Glutamatergic neuron (in vitro differentiated cells): ENCODE measurements around the gene ADCY4. TPM values are rescaled to one million over a fixed set of nuclear protein-coding genes. Genes with fewer than 3 reads are reported as not detected.

Experiments used
- DNase-seq: peaks from one replicate; pipeline ENCODE4 v3.0.0; 2022
- H3K27ac Mint-ChIP-seq: one replicate; pipeline ENCODE4 v1.8.0; 2020; ENCODE audit warnings: mild to moderate bottlenecking, mixed read lengths, inconsistent platforms; ENCODE audit not compliant: unreplicated experiment
- H3K27me3 Mint-ChIP-seq: one replicate; pipeline ENCODE4 v1.8.0; 2020; ENCODE audit warnings: mild to moderate bottlenecking, moderate library complexity, mixed read lengths, inconsistent platforms; ENCODE audit not compliant: unreplicated experiment
- H3K36me3 Mint-ChIP-seq: one replicate; pipeline ENCODE4 v1.8.0; 2020; ENCODE audit warnings: mild to moderate bottlenecking, mixed read lengths, inconsistent platforms; ENCODE audit not compliant: unreplicated experiment
- H3K4me1 Mint-ChIP-seq: one replicate; pipeline ENCODE4 v1.8.0; 2020; ENCODE audit warnings: mild to moderate bottlenecking, low read depth, mixed read lengths, inconsistent platforms; ENCODE audit not compliant: unreplicated experiment
- H3K4me3 Mint-ChIP-seq: one replicate; pipeline ENCODE4 v1.8.0; 2020; ENCODE audit warnings: mild to moderate bottlenecking, mixed read lengths, inconsistent platforms; ENCODE audit not compliant: unreplicated experiment
- H3K9me3 Mint-ChIP-seq: one replicate; pipeline ENCODE4 v1.8.0; 2020; ENCODE audit warnings: mild to moderate bottlenecking, moderate library complexity, mixed read lengths, inconsistent platforms; ENCODE audit not compliant: unreplicated experiment
- CTCF ChIP-seq: fragments of 200-600 bp; sonication (generic); IDR thresholded peaks from one replicate; pipeline ENCODE4 v1.5.0; 2021; ENCODE audit not compliant: partially characterized antibody, unreplicated experiment
- total RNA-seq: library from RNA; stranded (reverse); fragmentation: NEBNext Ultra II Directional; extraction: Animal tissue kit (Norgen Biotek cat#: 25700); gene quantifications from one replicate; pipeline ENCODE4 v1.2.1, GENCODE V29; 2021; ENCODE audit not compliant: unreplicated experiment

The ADCY4 gene
- total RNA-seq, 1 donor from 2014 or later, result not detected

DNA sequence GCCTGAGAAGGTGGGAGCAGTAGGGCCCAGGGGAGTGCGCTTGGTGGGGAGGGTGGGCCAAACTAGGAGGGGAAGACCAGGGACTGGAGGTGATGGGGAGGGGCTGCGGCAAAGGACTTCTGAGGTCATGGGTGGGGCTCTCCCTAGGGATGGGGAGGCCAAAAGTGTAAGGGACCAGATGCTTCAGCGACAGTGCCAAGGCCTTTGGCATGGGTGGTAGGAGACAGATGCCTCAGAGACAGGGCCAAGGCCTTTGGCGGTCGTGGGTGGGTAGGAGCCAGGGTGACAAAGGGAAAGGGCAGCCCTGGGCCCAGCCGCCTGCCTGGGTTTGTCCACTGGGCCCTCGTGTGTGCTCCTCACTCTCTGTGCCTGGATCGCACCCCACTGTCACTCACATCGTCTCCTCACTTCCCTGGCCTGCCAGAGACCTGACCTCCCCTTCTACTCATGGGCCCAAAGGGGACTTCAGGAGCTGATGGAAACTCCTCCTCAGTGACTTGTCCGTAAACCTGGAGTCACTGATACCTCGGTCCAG is 50.3 kb downstream of the ADCY4 start:
- no peak for TF ChIP-seq CTCF
- no peak overlapping the region for H3K4me3 Mint-ChIP-seq
- H3K9me3 Mint-ChIP-seq, result peaks cover 4% of the 10 kb centered on the region
- no peaks in the 10 kb centered on the region for H3K36me3 Mint-ChIP-seq
- no peak overlapping the region for H3K27ac Mint-ChIP-seq
- H3K27me3 Mint-ChIP-seq, result no peaks in the 10 kb centered on the region
- no peak for DNase-seq
- no peaks in the 10 kb centered on the region for H3K4me1 Mint-ChIP-seq

GRCh38 chr14:24283796-24284460 is 50.9 kb downstream of the ADCY4 start:
- H3K4me1 Mint-ChIP-seq, result no peaks in the 10 kb centered on the region
- TF ChIP-seq CTCF, result no peak
- peaks cover 4% of the 10 kb centered on the region for H3K9me3 Mint-ChIP-seq
- no peaks in the 10 kb centered on the region for H3K27me3 Mint-ChIP-seq
- H3K36me3 Mint-ChIP-seq, result no peaks in the 10 kb centered on the region
- no peak overlapping the region for H3K27ac Mint-ChIP-seq
- no peak overlapping the region for H3K4me3 Mint-ChIP-seq
- DNase-seq, result no peak

GRCh38 chr14:24282736-24283135 is 52.1 kb downstream of the ADCY4 start:
- H3K36me3 Mint-ChIP-seq, result no peaks in the 10 kb centered on the region
- no peak overlapping the region for H3K4me3 Mint-ChIP-seq
- no peaks in the 10 kb centered on the region for H3K4me1 Mint-ChIP-seq
- no peak overlapping the region for H3K27ac Mint-ChIP-seq
- DNase-seq, result no peak
- peaks cover 4% of the 10 kb centered on the region for H3K9me3 Mint-ChIP-seq
- peaks cover 3% of the 10 kb centered on the region for H3K27me3 Mint-ChIP-seq
- TF ChIP-seq CTCF, result no peak

GRCh38 chr14:24281636-24282035 is 53.2 kb downstream of the ADCY4 start:
- H3K9me3 Mint-ChIP-seq, result peaks cover 4% of the 10 kb centered on the region
- no peaks in the 10 kb centered on the region for H3K36me3 Mint-ChIP-seq
- peaks cover 3% of the 10 kb centered on the region for H3K27me3 Mint-ChIP-seq
- no peak for TF ChIP-seq CTCF
- H3K4me3 Mint-ChIP-seq, result no peak overlapping the region
- DNase-seq, result no peak
- no peak overlapping the region for H3K27ac Mint-ChIP-seq
- H3K4me1 Mint-ChIP-seq, result no peaks in the 10 kb centered on the region

DNA sequence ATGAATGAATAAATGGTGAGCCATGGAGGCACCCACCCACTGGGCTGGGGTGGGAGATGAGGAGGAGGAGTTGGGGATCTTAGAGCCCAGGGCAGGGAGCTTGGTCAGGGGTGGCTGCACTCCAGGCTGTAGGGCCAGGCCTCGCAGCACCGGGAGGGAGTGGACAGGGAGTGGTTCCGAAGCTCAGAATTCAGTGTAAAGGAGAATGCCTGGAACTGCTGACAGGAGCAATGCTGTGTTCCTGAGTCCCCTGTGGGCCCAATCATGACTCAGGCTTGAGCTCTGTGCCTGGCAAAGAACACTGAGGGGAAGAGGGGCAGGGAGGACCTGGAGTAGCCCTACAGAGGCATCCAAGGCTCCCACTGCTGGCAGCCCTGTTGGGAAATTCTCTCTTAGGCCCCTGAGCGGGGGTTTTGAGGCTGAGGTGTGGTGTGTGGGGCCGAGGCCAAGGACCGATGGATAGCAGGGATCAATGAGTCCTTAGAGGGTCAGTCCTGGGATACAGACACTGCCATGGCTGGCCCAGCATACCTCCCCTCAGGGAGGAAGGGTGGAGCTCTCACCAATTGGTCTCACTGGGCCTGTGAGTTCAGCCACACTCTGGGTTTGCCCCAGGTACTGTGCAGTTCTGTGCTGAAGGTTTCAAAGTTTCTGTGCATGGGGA is 53.9 kb downstream of the ADCY4 start:
- no peak overlapping the region for H3K4me3 Mint-ChIP-seq
- H3K9me3 Mint-ChIP-seq, result peaks cover 4% of the 10 kb centered on the region
- H3K4me1 Mint-ChIP-seq, result no peaks in the 10 kb centered on the region
- peaks cover 3% of the 10 kb centered on the region for H3K27me3 Mint-ChIP-seq
- DNase-seq, result no peak
- no peak for TF ChIP-seq CTCF
- H3K36me3 Mint-ChIP-seq, result no peaks in the 10 kb centered on the region
- no peak overlapping the region for H3K27ac Mint-ChIP-seq
